ENCODE measurements around the gene MAPKAP1. TPM values are rescaled to one million over a fixed set of nuclear protein-coding genes. Genes with fewer than 3 reads are reported as not detected.

MAPKAP1 gene
- total and polyA plus RNA-seq, 9 of the 15 experiments (the other 6 are each of a cell fraction or from before 2014, with no cell fraction given) = 2.6 to 82.1 (median 61.1) TPM

DNA sequence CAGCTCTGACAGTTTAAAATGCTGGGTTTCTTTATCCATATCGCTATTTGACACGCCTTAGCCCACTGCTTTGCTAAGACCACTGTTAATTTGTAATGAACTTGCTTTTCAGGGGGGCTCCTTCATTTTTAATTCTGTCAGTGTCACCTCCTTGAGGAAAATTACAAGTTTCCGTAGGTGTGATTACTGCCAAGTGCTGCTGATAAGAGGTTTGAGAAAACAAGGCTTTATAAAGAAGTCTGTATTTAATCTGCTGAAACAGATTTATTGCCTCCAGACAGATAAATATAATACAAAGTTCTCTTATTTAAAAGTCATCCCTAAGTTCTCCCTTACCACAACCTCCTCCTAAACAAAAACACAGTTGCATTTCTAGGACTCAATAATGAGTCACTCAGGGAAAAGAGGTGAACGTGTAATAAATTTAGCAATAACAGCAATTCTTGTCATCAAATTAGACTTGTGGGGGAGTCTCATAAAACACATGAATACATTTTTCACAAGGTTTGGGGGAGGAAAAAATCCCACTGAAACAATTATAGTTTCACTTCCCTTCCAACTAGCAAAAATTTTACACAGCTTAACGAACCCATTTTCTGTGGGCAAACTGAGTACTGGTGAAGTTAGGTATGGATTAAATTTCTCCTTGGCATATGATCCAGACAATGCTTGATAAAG, 72.8 kb downstream of the MAPKAP1 start:
- DNase-seq (ENCODE audit: extremely low read depth in 1 of 4, low spot score in 3 of 4) (no peak), FAIRE-seq (no peak), ATAC-seq (no peak)
- intact Hi-C loops (cut with micrococcal nuclease) = loop anchor here (5.0 kb wide), 1 partner anchor 73 kb away; the partner anchor contains the start of gene MAPKAP1
- BruUV-seq (replicated peaks) = no TSS peak
- Histone ChIP-seq H2AFZ (ENCODE audit: low read depth, low read length) (no peak overlapping the region), H3K4me1 (replicated peaks in 1 of 2; ENCODE audit: control insufficient read depth in 2 of 2, insufficient read depth in 2 of 2, low read length in 2 of 2) (peaks cover 9% of the 10 kb centered on the region in 2 experiments), H3K9me1 (ENCODE audit: control insufficient read depth, insufficient read depth, low read length) (no peaks in the 10 kb centered on the region), H3K9me3 (replicated peaks; ENCODE audit: control insufficient read depth, insufficient read depth, low read depth, low read length) (no peaks in the 10 kb centered on the region), H3K27ac (ENCODE audit: extremely low read depth, low read depth, low read length) (no peak overlapping the region), H3K9ac (ENCODE audit: insufficient read depth in 1 of 2, low read depth in 2 of 2, low read length in 2 of 2) (no peak overlapping the region), H3K4me3 (no peak overlapping the region), H3K27me3 (ENCODE audit: control insufficient read depth in 2 of 2, insufficient read depth in 2 of 2, low read length in 2 of 2) (no peaks in the 10 kb centered on the region), H4K20me1 (replicated peaks; ENCODE audit: control insufficient read depth, insufficient read depth, low read length) (peaks cover 14% of the 10 kb centered on the region), H3K4me2 (ENCODE audit: insufficient read depth, low read length) (no peak overlapping the region), H3K79me2 (ENCODE audit: control insufficient read depth, insufficient read depth, low read length) (peaks cover 9% of the 10 kb centered on the region; the same call in 1 of the 3 replicates), H3K36me3 (ENCODE audit: control insufficient read depth, insufficient read depth, low read length) (no peaks in the 10 kb centered on the region)
- ChIA-PET CTCF (ENCODE audit: low intra/inter-chr PET ratio) (no interaction called here), POLR2A (interaction anchor here (0.6 kb wide), 1 partner anchor 680 kb away, joined by 3 read pairs; no protein-coding TSS in a partner anchor)
- whole genome bisulfite sequencing (ENCODE audit: insufficient coverage, low coverage, missing lambda C conversion rate) = 57% methylated on average over 5 of the region's 5 CpGs
- in situ Hi-C loops (cut with MboI) = loop anchor here (10.0 kb wide), 1 partner anchor 199 kb away; no protein-coding TSS in a partner anchor
- TF ChIP-seq MAFF (IDR thresholded peaks at IDR 0.05; ENCODE audit: low read length) (no peak), TAF9B (IDR thresholded peaks at IDR 0.05; ENCODE audit: partially characterized antibody) (no peak), PYGO2 (tag; IDR thresholded peaks at IDR 0.05) (no peak), FOXM1 (IDR thresholded peaks at IDR 0.05; ENCODE audit: low read depth) (no peak), FOXM1 (CRISPR knock-in tag; IDR thresholded peaks at IDR 0.05; ENCODE audit: low read depth) (no peak), ZNF707 (CRISPR knock-in tag; conservative IDR thresholded peaks at IDR 0.05) (no peak)
- TF ChIP-seq, protein P1, sequence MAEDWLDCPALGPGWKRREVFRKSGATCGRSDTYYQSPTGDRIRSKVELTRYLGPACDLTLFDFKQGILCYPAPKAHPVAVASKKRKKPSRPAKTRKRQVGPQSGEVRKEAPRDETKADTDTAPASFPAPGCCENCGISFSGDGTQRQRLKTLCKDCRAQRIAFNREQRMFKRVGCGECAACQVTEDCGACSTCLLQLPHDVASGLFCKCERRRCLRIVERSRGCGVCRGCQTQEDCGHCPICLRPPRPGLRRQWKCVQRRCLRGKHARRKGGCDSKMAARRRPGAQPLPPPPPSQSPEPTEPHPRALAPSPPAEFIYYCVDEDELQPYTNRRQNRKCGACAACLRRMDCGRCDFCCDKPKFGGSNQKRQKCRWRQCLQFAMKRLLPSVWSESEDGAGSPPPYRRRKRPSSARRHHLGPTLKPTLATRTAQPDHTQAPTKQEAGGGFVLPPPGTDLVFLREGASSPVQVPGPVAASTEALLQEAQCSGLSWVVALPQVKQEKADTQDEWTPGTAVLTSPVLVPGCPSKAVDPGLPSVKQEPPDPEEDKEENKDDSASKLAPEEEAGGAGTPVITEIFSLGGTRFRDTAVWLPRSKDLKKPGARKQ (CRISPR knock-in tag; IDR thresholded peaks at IDR 0.05) = no peak

Data from K562 (cell line).